ENCODE results near the gene DOCK4.

Gene DOCK4

DNA sequence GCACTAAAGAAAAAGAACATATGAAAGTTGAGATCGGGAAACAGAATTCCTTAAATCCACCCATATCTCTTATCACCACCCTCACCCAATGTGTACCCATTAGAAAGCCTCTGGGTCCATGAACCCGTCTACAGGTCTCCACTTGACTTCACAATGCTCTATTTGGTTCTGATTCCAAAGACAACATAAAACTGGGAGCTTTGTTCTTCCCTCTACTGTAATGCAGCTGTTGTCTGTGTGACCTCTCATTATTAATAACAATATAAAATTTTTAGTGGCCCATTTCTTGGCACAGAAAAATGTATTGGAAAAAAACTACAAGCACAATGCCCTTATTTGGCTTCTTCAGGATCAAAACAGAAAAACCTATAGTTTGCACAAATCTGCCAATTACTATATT is 30.0 kb downstream of the DOCK4 start:
- TF ChIP-seq, protein P1, sequence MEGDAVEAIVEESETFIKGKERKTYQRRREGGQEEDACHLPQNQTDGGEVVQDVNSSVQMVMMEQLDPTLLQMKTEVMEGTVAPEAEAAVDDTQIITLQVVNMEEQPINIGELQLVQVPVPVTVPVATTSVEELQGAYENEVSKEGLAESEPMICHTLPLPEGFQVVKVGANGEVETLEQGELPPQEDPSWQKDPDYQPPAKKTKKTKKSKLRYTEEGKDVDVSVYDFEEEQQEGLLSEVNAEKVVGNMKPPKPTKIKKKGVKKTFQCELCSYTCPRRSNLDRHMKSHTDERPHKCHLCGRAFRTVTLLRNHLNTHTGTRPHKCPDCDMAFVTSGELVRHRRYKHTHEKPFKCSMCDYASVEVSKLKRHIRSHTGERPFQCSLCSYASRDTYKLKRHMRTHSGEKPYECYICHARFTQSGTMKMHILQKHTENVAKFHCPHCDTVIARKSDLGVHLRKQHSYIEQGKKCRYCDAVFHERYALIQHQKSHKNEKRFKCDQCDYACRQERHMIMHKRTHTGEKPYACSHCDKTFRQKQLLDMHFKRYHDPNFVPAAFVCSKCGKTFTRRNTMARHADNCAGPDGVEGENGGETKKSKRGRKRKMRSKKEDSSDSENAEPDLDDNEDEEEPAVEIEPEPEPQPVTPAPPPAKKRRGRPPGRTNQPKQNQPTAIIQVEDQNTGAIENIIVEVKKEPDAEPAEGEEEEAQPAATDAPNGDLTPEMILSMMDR (IDR thresholded peaks at IDR 0.05; ENCODE audit: low read depth, low read length, missing control alignments): no peak
- DNase-seq (ENCODE audit: low read depth): no peak

DNA sequence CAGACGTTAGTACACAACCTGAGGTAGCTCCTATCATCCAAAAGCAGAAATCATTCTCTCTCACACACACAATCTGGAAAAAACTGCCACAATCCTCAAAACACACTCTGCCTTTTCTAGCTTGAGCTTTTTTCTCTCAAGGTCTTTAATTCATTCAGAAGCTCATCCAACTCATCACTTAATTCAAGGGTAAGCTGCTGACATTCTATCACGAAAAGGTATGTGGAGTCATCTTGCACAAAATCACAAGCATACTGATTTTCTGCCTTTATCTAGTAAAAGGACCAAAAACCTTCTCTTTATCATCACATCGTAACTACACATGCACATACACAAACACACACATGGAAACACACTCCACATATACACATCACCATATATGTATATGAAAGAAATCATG is 32.0 kb downstream of the DOCK4 start:
- no peak overlapping the region for H3K4me3 ChIP-seq (ENCODE audit: low read depth, low read length)
- TF ChIP-seq, protein P1 (IDR thresholded peaks at IDR 0.05; ENCODE audit: low read depth, low read length, missing control alignments): no peak
- no peak for DNase-seq (ENCODE audit: low read depth)

More for the DNA sequence above, 30.0 kb downstream of the DOCK4 start:
- H3K4me3 ChIP-seq (ENCODE audit: low read depth, low read length): no peak overlapping the region

DNA sequence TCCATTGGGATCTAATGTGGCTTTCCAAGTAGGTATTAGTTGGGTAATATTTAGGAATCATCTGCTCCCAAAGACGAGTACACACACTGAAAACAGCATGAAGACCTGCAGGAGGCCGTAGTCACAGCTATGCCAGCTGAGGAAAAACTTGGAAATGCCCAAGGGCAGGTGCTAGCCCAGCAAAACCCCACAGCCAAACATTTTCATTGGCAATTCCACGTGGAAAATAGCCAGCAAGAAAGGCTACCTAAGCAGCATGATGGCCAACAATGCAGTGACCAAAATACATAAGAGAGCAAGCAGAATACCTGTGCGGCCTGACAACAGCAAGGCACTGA is 32.7 kb downstream of the DOCK4 start:
- DNase-seq (ENCODE audit: low read depth): no peak
- no peak overlapping the region for H3K4me3 ChIP-seq (ENCODE audit: low read depth, low read length)
- TF ChIP-seq, protein P1 (IDR thresholded peaks at IDR 0.05; ENCODE audit: low read depth, low read length, missing control alignments): no peak

DNA sequence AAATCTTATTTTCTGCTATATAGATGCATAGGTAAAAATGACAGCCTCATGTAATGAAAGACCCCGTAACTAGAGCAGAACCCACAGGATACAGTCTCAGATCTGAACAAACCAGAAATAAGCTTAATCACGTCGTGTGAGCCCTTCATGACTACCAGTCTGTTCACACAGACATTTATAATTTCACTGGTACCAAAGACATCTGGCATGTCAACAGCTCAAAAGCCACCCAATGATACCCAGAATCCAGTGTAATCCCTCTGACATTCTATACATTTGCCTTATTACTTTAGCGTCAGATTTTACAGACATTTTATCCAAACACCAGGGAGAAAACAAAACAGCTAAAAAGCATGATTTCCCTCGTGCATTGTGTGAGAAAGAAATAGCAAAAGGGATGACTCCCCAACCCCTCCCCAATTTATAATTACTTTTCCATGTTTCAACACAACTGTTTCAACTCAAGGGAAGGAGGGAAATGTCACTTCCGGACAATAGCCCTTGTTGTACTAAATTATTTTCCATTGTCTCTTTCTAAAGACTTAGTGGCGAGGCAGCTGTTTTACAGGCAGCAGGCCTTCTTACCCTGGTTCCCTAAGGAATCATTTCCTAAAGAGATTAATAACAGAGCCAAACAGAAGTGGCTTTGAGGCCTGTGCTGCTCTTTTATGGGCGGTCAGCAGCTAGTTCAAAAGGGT is 33.2 kb downstream of the DOCK4 start:
- H3K4me3 ChIP-seq (ENCODE audit: low read depth, low read length): no peak overlapping the region
- TF ChIP-seq, protein P1 (IDR thresholded peaks at IDR 0.05; ENCODE audit: low read depth, low read length, missing control alignments): no peak
- DNase-seq (ENCODE audit: low read depth): no peak

DNA sequence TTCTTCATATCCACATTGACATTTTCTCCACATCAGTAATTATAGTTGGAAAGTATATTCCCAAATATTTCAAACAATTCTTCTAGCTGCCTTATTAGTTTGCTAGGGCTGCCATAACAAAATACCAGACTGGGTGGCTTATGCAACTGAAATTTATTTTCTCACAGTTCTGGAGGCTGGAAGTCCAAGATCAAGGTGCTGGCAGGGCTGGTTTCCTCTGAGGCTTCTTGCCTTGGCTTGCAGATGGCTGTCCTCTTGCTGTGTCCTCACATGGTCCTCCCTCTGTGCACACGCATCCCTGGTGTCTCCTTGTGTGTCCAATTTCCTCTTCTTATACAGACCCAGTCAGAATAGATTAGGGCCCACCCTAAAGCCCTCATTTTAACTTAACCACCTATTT is 34.5 kb downstream of the DOCK4 start:
- H3K4me3 ChIP-seq (ENCODE audit: low read depth, low read length): no peak overlapping the region
- TF ChIP-seq, protein P1 (IDR thresholded peaks at IDR 0.05; ENCODE audit: low read depth, low read length, missing control alignments): no peak
- no peak for DNase-seq (ENCODE audit: low read depth)

DNA sequence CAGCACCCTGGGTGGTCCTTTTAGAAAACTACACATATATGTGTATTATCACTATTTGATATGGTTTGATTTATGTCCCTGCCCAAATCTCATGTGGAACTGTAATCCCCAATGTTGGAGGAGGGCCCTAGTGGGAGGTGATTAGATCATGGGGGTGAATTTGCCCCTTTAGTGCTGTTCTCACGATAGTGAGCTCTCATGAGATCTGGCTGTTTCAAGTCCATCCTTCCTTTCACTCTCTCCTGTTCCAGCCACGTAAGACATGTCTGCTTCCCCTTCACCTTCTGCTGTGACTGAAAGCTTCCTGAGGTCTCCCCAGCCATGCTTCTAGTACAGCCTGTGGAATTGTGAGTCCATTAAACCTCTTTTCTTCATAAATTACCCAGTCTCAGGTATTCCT is 37.3 kb downstream of the DOCK4 start:
- no peak overlapping the region for H3K4me3 ChIP-seq (ENCODE audit: low read depth, low read length)
- no peak for DNase-seq (ENCODE audit: low read depth)
- TF ChIP-seq, protein P1 (IDR thresholded peaks at IDR 0.05; ENCODE audit: low read depth, low read length, missing control alignments): no peak

DNA sequence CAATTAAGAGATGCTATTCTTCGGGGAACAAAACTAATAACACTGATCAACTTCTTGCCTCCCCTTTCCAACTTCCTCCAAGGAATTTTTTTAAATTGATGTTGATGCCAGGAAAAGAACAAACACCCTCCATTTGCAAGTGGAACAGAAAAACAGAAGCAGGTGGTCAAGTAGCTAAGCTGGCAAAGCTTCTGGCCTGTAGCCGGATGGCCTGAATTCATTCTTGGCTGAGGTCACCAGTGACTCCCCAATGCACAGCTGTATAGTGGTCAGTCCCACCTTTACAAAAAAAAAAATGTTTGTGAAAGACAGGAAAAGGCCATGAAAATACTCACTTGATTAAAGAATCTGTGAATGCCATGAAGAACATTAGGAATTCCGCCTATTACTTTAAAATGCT is 39.1 kb downstream of the DOCK4 start:
- TF ChIP-seq, protein P1 (IDR thresholded peaks at IDR 0.05; ENCODE audit: low read depth, low read length, missing control alignments): no peak
- DNase-seq (ENCODE audit: low read depth): no peak

More for the DNA sequence above, 39.1 kb downstream of the DOCK4 start:
- no peak overlapping the region for H3K4me3 ChIP-seq (ENCODE audit: low read depth, low read length)
